Heart left ventricle (tissue), 13 donors: ENCODE data around the gene MFN1.

ENCODE experiments used
- CTCF ChIP-seq, 12 donors: fragments of 200-600 bp; sonication (generic) in 4 of 12; IDR thresholded peaks; one replicate each; pipeline versions ENCODE4 v1.5.0 to v1.8.0; 2018 to 2022; ENCODE audit warnings: antibody characterized with exemption in 12 of 12, mild to moderate bottlenecking in 5 of 12
- POLR2A ChIP-seq, 2 donors: fragments of 450-650 bp; IDR thresholded peaks; one replicate each; pipeline ENCODE4 v1.6.1; 2017; ENCODE audit warnings: antibody characterized with exemption in 2 of 2, mild to moderate bottlenecking in 2 of 2, moderate library complexity in 2 of 2
- donor health status: ischemic (EF 13 %, LVEDD 7.1; RV severe dilation, severe dysfunction).
- donor health status: DM: no; HTN: yes; CAD: no.
- donor health status: DM: no; HTN: no; CAD: no.
- donor health status: ischemic (EF 25% LVEDD 6.9; RV normal size, moderate dysfunction).
- donor health status: ischemic (EF 25% LVEDD 5.7; RV mildly dilated, moderate dysfunction).
- donor health status: ischemic (EF 35%, LVEDD 5.7; RV mildly dilated, moderate dysfunction).
- donor health status: nonischemic (EF 11% LVEDD 7.7; RV severe dilation, severe dysfunction).
- donor health status: DM: yes; HTN: yes; CAD: no.
- donor health status: PGD.
- donor health status: ischemic (EF 29% LVEDD 5.4; RV normal size, mild dysfunction).
- donor health status: nonischemic (EF 23%, LVEDD 6.1; RV moderate dilation, normal function).

- TF ChIP-seq CTCF (IDR thresholded peaks at IDR 0.05) (no peak), POLR2A (IDR thresholded peaks at IDR 0.05) (no peak)
Observed at GRCh38 chr3:179418610-179419009, 71.1 kb downstream of the MFN1 start.
